RWPE2 (cell line): Measurements from ENCODE around the gene EVA1A.
A peak's percentile ranks its signal among the peaks of the same experiment; 100 is the strongest.

Experiments used
- ATAC-seq: fragments of 200-7000 bp; cut with Tn5 transposase; 3 replicates; pipeline ENCODE4 v1.9.1; 2021; ENCODE audit warnings: low read depth
- DNase-seq: peaks from one replicate; pipeline ENCODE4 v3.0.0-alpha.2; 2020; ENCODE audit warnings: low spot score
- H3K27ac ChIP-seq: fragments of 450-650 bp; 2 replicates; pipeline ENCODE4 v1.5.1; 2017; ENCODE audit warnings: mild to moderate bottlenecking; ENCODE audit not compliant: poor library complexity, severe bottlenecking
- H3K27me3 ChIP-seq: fragments of 250-450 bp; sonication (Bioruptor Pico); 2 replicates; pipeline ENCODE4 v1.5.1; 2021; ENCODE audit warnings: mild to moderate bottlenecking, moderate library complexity; ENCODE audit not compliant: insufficient read depth, poor library complexity, severe bottlenecking
- H3K36me3 ChIP-seq: fragments of 250-450 bp; sonication (Bioruptor Pico); 2 replicates; pipeline ENCODE4 v1.5.1; 2020; ENCODE audit warnings: low read depth, mild to moderate bottlenecking, moderate library complexity
- H3K4me1 ChIP-seq: fragments of 250-450 bp; sonication (Bioruptor Pico); 2 replicates; pipeline ENCODE4 v1.5.1; 2021; ENCODE audit warnings: mild to moderate bottlenecking, moderate library complexity; ENCODE audit not compliant: insufficient read depth, poor library complexity, severe bottlenecking
- H3K4me3 ChIP-seq: fragments of 250-450 bp; sonication (Bioruptor Pico); 2 replicates; pipeline ENCODE4 v1.5.1; 2021; ENCODE audit warnings: mild to moderate bottlenecking, moderate library complexity; ENCODE audit not compliant: severe bottlenecking
- H3K9me3 ChIP-seq: fragments of 250-450 bp; sonication (Bioruptor Pico); 2 replicates; pipeline ENCODE4 v1.5.1; 2021; ENCODE audit warnings: mild to moderate bottlenecking, moderate library complexity; ENCODE audit not compliant: severe bottlenecking
- CTCF ChIP-seq: fragments of 450-650 bp; IDR thresholded peaks from one replicate; pipeline ENCODE4 v1.5.1; 2017; ENCODE audit warnings: mild to moderate bottlenecking, moderate library complexity; ENCODE audit not compliant: poor library complexity, severe bottlenecking

Gene EVA1A

GRCh38 chr2:75560022-75560767 lies 544 bp downstream of the EVA1A start:
- peak overlapping the region; percentile 72 for H3K4me3 ChIP-seq
- H3K36me3 ChIP-seq, result no peaks in the 10 kb centered on the region; the same call in 1 of the 2 replicates
- H3K27me3 ChIP-seq, result no peaks in the 10 kb centered on the region
- peaks cover 16% of the 10 kb centered on the region for H3K4me1 ChIP-seq
- ATAC-seq (peak; percentile 68), DNase-seq (no peak)
- H3K9me3 ChIP-seq, result no peaks in the 10 kb centered on the region
- TF ChIP-seq CTCF, result peak; percentile 65
- peak overlapping the region; percentile 78 for H3K27ac ChIP-seq

- Histone ChIP-seq H3K27ac (peak overlapping the region; percentile 78), H3K4me3 (peak overlapping the region; percentile 72), H3K9me3 (no peaks in the 10 kb centered on the region), H3K36me3 (no peaks in the 10 kb centered on the region; the same call in 1 of the 2 replicates), H3K4me1 (peaks cover 16% of the 10 kb centered on the region), H3K27me3 (no peaks in the 10 kb centered on the region)
- DNase-seq (no peak), ATAC-seq (no peak)
- no peak for TF ChIP-seq CTCF
Observed at GRCh38 chr2:75559680-75560021, 1.1 kb downstream of the EVA1A start.

GRCh38 chr2:75558786-75559679 lies 1.7 kb downstream of the EVA1A start:
- ATAC-seq (no peak), DNase-seq (no peak)
- Histone ChIP-seq H3K9me3 (no peaks in the 10 kb centered on the region), H3K27me3 (no peaks in the 10 kb centered on the region), H3K4me1 (peaks cover 16% of the 10 kb centered on the region), H3K27ac (no peak overlapping the region), H3K36me3 (no peaks in the 10 kb centered on the region; the same call in 1 of the 2 replicates), H3K4me3 (no peak overlapping the region)
- TF ChIP-seq CTCF, result no peak

GRCh38 chr2:75558136-75558535 lies 2.6 kb downstream of the EVA1A start:
- DNase-seq (no peak), ATAC-seq (no peak)
- no peak for TF ChIP-seq CTCF
- H3K27ac ChIP-seq, result no peak overlapping the region
- no peaks in the 10 kb centered on the region for H3K9me3 ChIP-seq
- H3K27me3 ChIP-seq, result no peaks in the 10 kb centered on the region
- no peaks in the 10 kb centered on the region; the same call in 1 of the 2 replicates for H3K36me3 ChIP-seq
- H3K4me1 ChIP-seq, result peaks cover 16% of the 10 kb centered on the region
- H3K4me3 ChIP-seq, result no peak overlapping the region
